ENCODE measurements around the gene RAB42.
A peak's percentile ranks its signal among the peaks of the same experiment; 100 is the strongest.
"Not testable (repeated sequence)": the region's sequence is repeated elsewhere in the genome, so short reads cannot be mapped to it uniquely, and the experiment has no call there.

Gene RAB42, protein sequence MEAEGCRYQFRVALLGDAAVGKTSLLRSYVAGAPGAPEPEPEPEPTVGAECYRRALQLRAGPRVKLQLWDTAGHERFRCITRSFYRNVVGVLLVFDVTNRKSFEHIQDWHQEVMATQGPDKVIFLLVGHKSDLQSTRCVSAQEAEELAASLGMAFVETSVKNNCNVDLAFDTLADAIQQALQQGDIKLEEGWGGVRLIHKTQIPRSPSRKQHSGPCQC

DNA sequence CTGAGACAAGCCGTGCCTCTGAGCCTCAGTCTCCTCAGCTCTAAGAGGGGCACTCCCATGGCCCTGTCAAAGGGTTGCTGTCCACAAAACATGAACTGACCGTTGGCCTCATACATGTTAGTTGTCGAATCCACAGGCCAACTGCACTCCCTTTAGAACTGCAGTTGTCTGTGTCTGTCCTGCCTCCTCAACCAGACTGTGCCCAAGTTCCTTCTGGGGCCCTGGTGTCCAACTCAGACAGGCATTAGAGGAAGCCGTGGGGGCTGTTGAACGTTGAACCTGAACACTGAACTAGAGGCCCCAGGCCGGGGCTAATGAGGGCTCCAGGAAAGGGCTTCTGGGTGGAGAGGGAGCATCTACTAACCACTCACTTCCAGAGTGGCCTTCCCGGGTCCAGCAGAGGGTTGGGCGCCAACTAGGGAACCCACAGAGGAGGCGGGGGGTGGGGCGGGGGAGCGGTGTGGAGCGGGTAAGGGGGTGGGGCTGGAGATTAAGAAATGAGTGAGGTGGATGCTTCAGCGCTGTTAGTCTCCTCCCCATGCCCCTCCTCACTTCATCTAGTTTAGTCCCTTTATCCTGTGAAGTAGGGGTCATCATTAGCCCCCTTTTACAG lies at the start of gene RAB42:
TSS of gene RAB42 (plus strand) at position 558 of the 613 bp plus-strand sequence. CDS start 247 bp downstream, outside the sequence.
- peaks cover 47% of the 10 kb centered on the region for H3K4me1 Mint-ChIP-seq (ENCODE audit: low read depth)
- H3K9me3 Mint-ChIP-seq: no peaks in the 10 kb centered on the region
- H3K27me3 Mint-ChIP-seq: no peaks in the 10 kb centered on the region
- H3K4me3 Mint-ChIP-seq: peak within 1 kb of the TSS; percentile 86
- H3K36me3 Mint-ChIP-seq (ENCODE audit: low read depth): peaks cover 22% of the 10 kb centered on the region
- H3K27ac Mint-ChIP-seq: peak within 1 kb of the TSS; percentile 76
- intact Hi-C loops (cut with micrococcal nuclease): no loop called here

GRCh38 chr1:28545246-28545628 lies 46.8 kb upstream of the RAB42 start:
- Mint-ChIP-seq H3K27ac (no peak overlapping the region), H3K4me3 (no peak overlapping the region), H3K36me3 (ENCODE audit: low read depth) (no peaks in the 10 kb centered on the region), H3K9me3 (no peaks in the 10 kb centered on the region), H3K4me1 (ENCODE audit: low read depth) (no peaks in the 10 kb centered on the region), H3K27me3 (peaks cover 3% of the 10 kb centered on the region)
- intact Hi-C loops (cut with micrococcal nuclease): no loop called here

DNA sequence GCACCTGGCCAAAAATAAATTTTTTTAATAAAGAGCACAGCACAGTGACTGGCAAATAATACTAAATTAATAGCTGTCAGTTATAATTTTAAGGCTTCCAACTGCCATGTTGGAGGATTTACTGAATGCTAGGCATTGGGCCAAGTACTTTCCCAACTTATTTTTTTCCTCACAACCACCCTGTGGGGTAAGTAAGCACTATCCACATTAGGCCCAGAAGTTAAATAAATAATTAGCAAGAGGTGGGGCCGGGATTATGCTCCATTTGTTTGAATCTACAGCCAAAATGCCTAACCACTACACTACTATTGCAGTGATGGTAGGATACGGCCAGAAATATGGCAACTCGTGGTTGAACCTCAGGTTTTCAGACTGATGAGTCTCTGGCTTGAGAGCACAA lies 43.7 kb upstream of the RAB42 start:
- Mint-ChIP-seq H3K36me3 (ENCODE audit: low read depth) (peaks cover 10% of the 10 kb centered on the region), H3K27me3 (peaks cover 3% of the 10 kb centered on the region), H3K4me3 (no peak overlapping the region), H3K9me3 (no peaks in the 10 kb centered on the region), H3K4me1 (ENCODE audit: low read depth) (no peaks in the 10 kb centered on the region), H3K27ac (no peak overlapping the region)
- intact Hi-C loops (cut with micrococcal nuclease): no loop called here

DNA sequence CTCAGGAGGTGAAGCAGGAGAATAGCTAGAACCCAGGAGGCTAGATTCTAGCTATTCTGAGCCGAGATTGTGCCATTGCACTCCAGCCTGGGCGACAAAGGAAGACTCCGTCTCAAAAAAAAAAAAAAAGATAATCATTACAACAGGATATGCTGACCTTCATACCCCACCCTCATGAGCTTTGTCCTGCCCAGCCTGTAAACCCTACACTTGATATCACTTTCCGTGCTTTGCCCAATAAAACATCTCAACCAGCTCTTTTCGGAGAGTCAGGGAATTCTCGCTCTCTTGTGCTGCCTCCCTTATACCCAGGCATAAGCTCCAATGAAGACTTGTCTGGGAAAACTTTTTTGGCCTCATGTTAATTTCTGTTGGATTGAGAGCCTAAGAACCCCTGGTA lies 40.7 kb upstream of the RAB42 start:
- intact Hi-C loops (cut with micrococcal nuclease): loop anchor here (5.0 kb wide), 1 partner anchor 34 kb away; no protein-coding TSS in a partner anchor
- H3K36me3 Mint-ChIP-seq (ENCODE audit: low read depth): peaks cover 33% of the 10 kb centered on the region
- no peaks in the 10 kb centered on the region for H3K4me1 Mint-ChIP-seq (ENCODE audit: low read depth)
- H3K27ac Mint-ChIP-seq: peak overlapping the region; percentile 94
- peaks cover 3% of the 10 kb centered on the region for H3K27me3 Mint-ChIP-seq
- H3K4me3 Mint-ChIP-seq: no peak overlapping the region
- H3K9me3 Mint-ChIP-seq: no peaks in the 10 kb centered on the region

DNA sequence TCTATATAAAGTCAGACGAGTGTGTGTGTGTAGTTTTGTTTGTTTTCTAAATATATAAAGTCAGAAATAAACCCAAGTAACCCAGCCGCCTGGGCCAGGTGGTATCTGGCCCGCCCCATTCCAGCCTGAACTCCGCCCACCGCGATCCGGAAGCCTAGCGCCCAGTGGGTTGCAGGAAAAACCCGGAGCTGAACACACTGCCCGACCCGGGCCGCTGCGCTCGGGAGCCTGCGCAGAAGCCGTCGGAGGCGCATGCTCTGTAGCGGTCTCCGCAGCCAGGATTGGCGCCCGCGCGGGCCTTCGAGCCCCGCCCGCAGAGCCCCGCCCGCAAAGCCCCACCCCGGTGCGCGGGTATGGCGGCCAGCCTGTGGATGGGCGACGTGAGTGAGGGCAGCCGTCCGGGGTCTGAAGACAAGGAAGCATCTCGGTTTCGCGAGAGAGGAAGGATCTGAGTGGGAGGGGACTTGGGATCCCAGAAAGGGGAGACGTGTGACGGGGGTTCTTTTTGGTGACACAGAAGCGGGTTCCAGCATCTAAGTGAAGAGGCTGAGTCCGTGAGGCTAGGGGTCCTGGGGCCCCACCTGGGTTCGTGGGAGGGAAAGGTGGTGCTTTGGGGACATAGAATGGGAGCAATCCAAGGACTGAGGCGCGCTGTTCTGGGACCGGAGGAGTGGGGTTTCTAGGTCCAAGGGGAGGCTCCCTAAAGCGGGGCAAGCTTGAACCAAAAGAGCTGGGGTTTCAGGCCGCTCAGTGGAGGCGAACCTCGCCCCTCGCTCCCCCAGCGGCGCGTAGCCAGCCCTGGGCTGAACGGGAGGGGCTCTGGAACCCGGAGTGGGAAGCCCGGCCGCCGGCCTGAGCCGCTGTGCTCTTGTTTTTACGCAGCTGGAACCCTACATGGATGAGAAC lies 39.1 kb upstream of the RAB42 start, which contains the start of gene TRNAU1AP:
TSS of gene TRNAU1AP (plus strand) at position 328 of the 906 bp plus-strand sequence. CDS start at position 354, 26 bp downstream.
- peaks cover 49% of the 10 kb centered on the region for H3K36me3 Mint-ChIP-seq (ENCODE audit: low read depth)
- peak within 1 kb of the TSS; percentile 95 for H3K4me3 Mint-ChIP-seq
- no peaks in the 10 kb centered on the region for H3K9me3 Mint-ChIP-seq
- intact Hi-C loops (cut with micrococcal nuclease): loop anchor here (1.0 to 5.0 kb wide), 2 partner anchors 28 to 36 kb away; no protein-coding TSS in a partner anchor
- H3K27ac Mint-ChIP-seq: peak within 1 kb of the TSS; percentile 94
- H3K4me1 Mint-ChIP-seq (ENCODE audit: low read depth): no peaks in the 10 kb centered on the region
- no peaks in the 10 kb centered on the region for H3K27me3 Mint-ChIP-seq

DNA sequence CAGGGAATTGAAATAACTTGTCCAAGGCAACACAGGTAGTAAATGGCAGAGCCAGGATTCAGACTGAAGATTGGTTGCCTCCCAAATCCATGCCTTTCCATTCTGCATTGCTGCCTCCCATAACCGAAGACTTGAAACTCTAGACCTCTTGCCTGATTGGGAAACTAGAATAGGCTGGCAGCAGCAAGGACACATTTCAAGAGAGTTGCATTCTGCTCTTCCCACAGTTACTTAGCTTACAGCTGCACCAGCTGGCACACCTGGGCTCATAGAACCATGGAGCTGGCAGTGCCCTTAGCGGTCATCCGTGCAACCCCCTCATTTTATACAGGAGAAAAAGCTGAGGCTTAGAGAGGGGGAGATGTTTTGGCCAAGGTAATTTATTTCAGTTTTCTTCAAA lies 31.2 kb upstream of the RAB42 start:
- peaks cover 95% of the 10 kb centered on the region for H3K36me3 Mint-ChIP-seq (ENCODE audit: low read depth)
- H3K27me3 Mint-ChIP-seq: no peaks in the 10 kb centered on the region
- H3K9me3 Mint-ChIP-seq: no peaks in the 10 kb centered on the region
- intact Hi-C loops (cut with micrococcal nuclease): no loop called here
- H3K4me3 Mint-ChIP-seq: no peak overlapping the region
- no peaks in the 10 kb centered on the region for H3K4me1 Mint-ChIP-seq (ENCODE audit: low read depth)
- no peak overlapping the region for H3K27ac Mint-ChIP-seq

DNA sequence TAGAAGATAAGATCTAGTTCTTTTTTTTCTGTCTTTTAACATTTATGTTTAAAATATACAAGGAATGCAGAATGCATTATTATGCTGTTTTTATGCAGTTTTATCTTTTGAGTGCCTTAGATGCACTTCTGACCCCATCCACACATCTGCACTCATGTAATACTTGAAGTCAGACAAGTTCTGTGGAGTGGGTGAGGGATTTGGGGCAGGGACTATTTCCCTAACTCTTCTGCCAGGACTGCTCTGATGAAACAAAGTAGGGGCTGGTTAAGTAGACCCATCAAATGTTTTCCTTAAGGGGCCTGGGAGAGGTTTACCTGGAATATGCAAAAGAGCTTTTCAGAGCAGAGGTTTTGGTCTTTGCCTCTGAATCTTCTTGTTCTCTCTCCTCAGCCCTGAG lies 27.8 kb upstream of the RAB42 start:
- Mint-ChIP-seq H3K27ac (no peak overlapping the region), H3K4me1 (ENCODE audit: low read depth) (no peaks in the 10 kb centered on the region), H3K9me3 (no peaks in the 10 kb centered on the region), H3K4me3 (no peak overlapping the region), H3K27me3 (no peaks in the 10 kb centered on the region), H3K36me3 (ENCODE audit: low read depth) (peaks cover 96% of the 10 kb centered on the region)
- intact Hi-C loops (cut with micrococcal nuclease): no loop called here

GRCh38 chr1:28565040-28565439 lies 27.0 kb upstream of the RAB42 start:
- no peaks in the 10 kb centered on the region for H3K27me3 Mint-ChIP-seq
- intact Hi-C loops (cut with micrococcal nuclease): no loop called here
- no peak overlapping the region for H3K27ac Mint-ChIP-seq
- H3K4me3 Mint-ChIP-seq: no peak overlapping the region
- peaks cover 96% of the 10 kb centered on the region for H3K36me3 Mint-ChIP-seq (ENCODE audit: low read depth)
- H3K9me3 Mint-ChIP-seq: no peaks in the 10 kb centered on the region
- no peaks in the 10 kb centered on the region for H3K4me1 Mint-ChIP-seq (ENCODE audit: low read depth)

DNA sequence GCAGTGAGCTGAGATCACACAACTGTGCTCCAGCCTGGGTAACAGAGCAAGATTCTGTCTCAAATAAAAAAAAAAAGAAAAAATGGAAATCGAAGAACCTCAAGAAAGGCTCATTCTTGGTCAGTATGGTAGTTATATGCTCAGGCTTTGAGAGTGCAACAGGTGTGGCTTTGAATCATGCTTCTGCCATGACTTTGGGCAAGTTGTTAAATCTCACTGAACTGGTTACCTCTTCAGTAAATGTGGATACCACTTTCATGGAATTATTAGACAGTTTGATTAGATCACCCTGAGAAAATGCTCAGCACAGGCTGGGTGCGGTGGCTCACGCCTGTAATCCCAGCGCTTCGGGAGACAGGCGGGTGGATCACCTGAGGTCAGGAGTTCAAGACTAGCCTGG lies 26.3 kb upstream of the RAB42 start:
- H3K9me3 Mint-ChIP-seq: no peaks in the 10 kb centered on the region
- H3K27ac Mint-ChIP-seq: no peak overlapping the region

DNA sequence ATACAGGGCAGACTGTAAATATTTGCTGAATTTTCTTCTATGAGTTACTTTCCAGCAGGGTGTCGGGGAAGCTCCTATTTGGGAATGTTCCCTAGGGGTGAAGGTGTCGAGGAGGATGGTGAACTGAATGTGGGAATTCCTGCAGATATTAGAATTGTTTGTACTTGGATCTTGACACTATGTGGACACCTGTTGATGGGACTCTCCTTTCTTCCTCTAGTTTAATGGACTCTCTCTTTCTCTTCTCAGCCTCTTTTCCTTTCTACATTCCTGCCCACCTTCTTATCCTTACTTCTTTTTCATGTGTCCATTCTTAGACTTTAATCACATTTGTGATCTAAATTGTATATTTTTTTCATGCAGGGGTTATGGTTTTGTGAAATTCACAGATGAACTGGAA lies 25.1 kb upstream of the RAB42 start:
- Mint-ChIP-seq H3K4me3 (no peak overlapping the region), H3K9me3 (no peaks in the 10 kb centered on the region), H3K27ac (no peak overlapping the region), H3K27me3 (no peaks in the 10 kb centered on the region), H3K36me3 (ENCODE audit: low read depth) (peaks cover 96% of the 10 kb centered on the region), H3K4me1 (ENCODE audit: low read depth) (no peaks in the 10 kb centered on the region)
- intact Hi-C loops (cut with micrococcal nuclease): no loop called here

More for the DNA sequence above, 26.3 kb upstream of the RAB42 start:
- Mint-ChIP-seq H3K36me3 (ENCODE audit: low read depth) (peaks cover 96% of the 10 kb centered on the region), H3K4me1 (ENCODE audit: low read depth) (no peaks in the 10 kb centered on the region), H3K4me3 (no peak overlapping the region), H3K27me3 (no peaks in the 10 kb centered on the region)
- intact Hi-C loops (cut with micrococcal nuclease): no loop called here

DNA sequence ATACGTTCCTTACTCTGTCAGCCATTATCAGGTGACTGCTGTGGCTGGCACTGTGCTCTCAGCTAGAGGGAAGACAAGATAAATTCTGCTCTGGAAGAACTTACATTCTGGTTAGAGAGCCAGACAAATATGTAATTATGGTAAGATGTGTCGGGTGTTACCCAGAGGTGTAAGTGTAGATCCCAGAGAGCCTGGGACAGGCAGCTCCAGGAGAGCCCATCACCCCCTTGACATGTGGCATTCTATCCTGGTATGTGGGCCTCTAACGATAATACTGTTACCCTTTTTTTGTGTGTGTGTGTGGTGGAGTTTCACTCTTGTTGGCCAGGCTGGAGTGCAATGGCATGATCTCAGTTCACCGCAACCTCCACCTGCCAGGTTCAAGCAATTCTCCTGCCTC lies 20.2 kb upstream of the RAB42 start:
- Mint-ChIP-seq H3K36me3 (ENCODE audit: low read depth) (peaks cover 92% of the 10 kb centered on the region), H3K27ac (no peak overlapping the region)
- intact Hi-C loops (cut with micrococcal nuclease): no loop called here

DNA sequence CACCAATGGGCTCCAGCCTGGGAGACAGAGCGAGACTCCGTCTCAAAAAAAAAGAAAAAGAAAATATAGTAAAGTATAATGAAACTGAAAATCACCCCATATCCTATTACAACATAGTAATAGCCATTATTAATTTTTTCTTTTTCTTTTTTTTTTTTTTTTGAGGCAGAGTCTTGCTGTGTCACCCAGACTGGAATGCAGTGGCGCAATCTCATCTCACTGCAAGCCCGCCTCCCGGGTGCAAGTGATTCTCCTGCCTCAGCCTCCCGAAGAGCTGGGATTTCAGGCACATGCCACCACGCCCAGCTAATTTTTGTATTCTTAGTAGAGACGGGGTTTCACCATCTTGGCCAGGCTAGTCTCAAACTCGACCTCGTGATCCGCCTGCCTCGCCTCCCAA lies 19.2 kb upstream of the RAB42 start:
- peaks cover 12% of the 10 kb centered on the region for H3K4me1 Mint-ChIP-seq (ENCODE audit: low read depth)
- peaks cover 92% of the 10 kb centered on the region for H3K36me3 Mint-ChIP-seq (ENCODE audit: low read depth)
- H3K27me3 Mint-ChIP-seq; H3K27ac Mint-ChIP-seq; H3K4me3 Mint-ChIP-seq; intact Hi-C loops (cut with micrococcal nuclease); H3K9me3 Mint-ChIP-seq: not testable (repeated sequence)

More for the DNA sequence above, 20.2 kb upstream of the RAB42 start:
- Mint-ChIP-seq H3K27me3 (no peaks in the 10 kb centered on the region), H3K4me3 (no peak overlapping the region), H3K4me1 (ENCODE audit: low read depth) (peaks cover 2% of the 10 kb centered on the region), H3K9me3 (no peaks in the 10 kb centered on the region)

GRCh38 chr1:28573564-28573963 lies 18.5 kb upstream of the RAB42 start:
- H3K36me3 Mint-ChIP-seq (ENCODE audit: low read depth): peaks cover 92% of the 10 kb centered on the region
- H3K9me3 Mint-ChIP-seq: no peaks in the 10 kb centered on the region
- intact Hi-C loops (cut with micrococcal nuclease): no loop called here
- no peak overlapping the region for H3K27ac Mint-ChIP-seq
- peaks cover 18% of the 10 kb centered on the region for H3K4me1 Mint-ChIP-seq (ENCODE audit: low read depth)
- H3K4me3 Mint-ChIP-seq: no peak overlapping the region
- H3K27me3 Mint-ChIP-seq: no peaks in the 10 kb centered on the region

Data from dendritic cell treated with granulocyte-macrophage colony-stimulating factor and Interleukin-4, amounts not matched to agents 40 ng/mL and 50 ng/mL, for 4 days (primary cell).